GM19455 (cell line): ENCODE measurements around the gene ARHGAP26.

Experiments used
- ATAC-seq: cut with Tn5 transposase; IDR thresholded peaks from one replicate; pipeline ENCODE4 v1.9.1; 2021; ENCODE audit not compliant: unreplicated experiment

ARHGAP26 gene

DNA sequence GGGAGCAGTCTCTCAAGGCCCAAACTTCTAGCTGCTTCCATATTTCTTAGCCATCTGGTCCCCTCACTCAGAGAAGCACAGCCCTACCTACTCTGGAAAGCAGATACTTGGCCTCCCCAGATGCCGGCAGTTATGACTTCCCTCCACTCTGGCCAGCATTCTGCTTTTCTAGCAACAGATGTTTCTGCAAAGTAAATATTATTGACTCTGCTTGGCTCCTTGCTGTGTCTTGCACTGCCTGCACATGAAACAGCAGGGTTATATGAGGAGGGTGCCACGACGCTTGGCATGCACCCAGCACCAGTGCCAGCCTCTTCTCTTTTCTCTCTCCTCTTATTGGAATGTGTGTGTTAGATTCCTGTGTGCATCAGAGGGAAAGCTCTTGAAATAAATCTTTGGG is 99.7 kb downstream of the ARHGAP26 start:
- no peak for ATAC-seq

DNA sequence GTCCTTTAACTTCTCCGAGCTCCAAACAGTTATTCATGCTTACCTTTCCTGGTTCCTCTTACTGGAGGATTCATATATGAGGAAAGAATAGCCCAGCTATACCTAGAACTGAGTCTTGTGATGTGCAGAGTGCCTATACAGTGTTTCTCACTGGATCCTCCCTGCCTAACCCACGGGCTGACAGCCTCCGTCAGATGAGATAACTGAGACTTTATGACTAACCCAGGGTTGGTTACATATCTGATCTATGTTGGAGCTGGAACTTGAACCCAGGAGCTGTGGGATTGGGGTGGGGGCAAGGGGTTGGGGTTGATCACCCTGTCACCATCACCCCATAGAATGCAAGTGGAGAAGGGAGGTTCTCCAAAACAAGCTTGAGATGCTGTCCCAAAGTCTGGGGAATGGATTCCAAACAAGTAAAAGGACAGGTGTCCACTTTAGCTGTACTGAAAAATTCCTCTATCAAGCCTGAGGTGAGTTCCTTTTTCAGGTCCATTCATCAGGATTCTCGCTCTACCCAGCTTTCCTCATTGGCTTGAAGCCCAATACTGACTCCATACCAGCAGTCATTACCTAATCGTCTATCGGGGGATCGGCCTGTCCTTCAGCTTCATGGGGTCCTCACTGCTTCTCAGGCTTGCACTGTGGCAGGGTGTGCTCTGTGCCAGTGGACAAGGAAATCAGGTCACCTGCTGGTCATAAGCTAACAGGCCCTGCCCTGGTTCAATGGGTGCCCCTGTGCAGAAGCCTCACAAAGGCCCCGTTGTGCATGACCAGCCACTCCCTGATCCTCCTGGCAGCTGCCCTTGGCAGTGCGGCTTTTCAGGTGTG is 100.6 kb downstream of the ARHGAP26 start:
- no peak for ATAC-seq

DNA sequence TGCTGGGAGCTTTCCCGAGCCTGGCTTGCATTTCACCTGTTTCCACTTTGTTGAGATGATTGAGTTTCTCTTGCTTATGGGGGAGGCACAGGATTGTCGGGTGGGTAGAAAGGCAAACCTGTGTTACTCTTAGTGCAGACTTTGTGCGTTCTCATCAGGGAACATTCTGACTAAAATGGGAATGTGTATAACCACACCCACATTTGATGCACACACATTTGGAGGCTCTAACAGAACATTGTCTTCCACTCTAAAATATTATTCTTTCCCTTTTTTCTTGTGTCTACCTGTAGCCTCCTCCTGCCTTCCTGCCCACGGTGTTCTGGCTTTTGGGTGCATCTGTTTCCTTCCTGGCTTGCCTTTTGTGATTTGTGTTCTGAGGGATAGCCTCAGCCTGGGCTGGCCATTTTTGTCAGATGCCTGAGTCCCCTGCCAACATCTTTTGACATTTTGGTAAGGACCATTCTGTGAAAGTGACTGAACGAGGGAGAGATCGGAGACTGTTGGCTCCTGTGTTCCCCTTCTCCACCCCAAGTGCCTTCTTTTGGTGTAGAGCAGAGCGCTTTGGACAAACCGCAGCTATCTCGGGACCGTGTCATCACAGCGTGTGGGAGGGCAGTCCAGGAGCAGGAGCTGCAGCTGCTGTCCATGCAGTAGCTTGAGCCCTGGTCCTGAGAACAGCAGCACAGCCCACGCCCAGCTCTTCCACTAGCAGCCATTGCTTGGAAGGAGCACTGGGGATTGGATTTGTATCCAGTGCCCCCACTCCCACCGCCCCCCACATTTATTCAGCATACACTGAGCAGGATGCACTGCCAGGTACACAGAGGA is 101.4 kb downstream of the ARHGAP26 start:
- no peak for ATAC-seq

GRCh38 chr5:142872217-142872616 is 102.0 kb downstream of the ARHGAP26 start:
- no peak for ATAC-seq

DNA sequence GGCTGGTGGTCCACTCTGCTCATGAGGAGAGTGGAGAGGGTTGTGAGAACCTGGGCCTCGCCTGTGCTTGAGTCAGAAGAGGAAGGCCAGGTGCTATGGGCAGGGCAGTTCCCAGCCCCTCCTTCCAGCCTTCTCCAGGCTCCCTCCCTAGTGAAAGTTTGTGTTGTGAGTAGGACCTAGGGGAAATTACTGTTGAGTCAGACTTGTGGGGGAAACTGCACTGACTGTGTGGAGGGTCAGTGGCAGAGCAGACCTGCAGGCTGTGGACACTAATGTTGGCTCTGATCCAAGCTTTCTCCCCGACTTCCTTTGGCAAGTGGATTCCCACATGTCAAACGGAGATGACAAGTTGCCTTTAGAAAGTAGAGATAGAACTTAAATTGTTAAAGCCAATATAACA is 102.6 kb downstream of the ARHGAP26 start:
- no peak for ATAC-seq

GRCh38 chr5:142873831-142874230 is 103.7 kb downstream of the ARHGAP26 start:
- ATAC-seq: no peak

GRCh38 chr5:142874540-142874939 is 104.4 kb downstream of the ARHGAP26 start:
- ATAC-seq: no peak

DNA sequence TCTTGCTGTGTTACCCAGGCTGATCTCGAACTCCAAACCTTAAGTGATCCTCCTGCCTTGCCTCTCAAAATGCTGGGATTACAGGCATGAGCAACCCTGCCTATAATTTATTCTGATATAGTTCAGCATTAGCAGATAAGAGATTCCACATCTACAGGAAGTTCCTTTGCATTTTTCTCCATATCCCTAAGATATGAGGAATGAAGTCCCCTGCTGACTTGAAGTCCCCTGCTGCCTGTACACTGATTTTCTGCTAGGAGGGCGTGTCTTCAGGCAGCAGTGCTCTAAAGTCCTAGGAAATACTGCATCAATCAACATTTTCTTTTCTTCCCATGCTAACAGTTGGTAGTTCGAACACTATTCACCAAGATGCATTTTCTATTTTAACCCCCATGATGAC is 105.8 kb downstream of the ARHGAP26 start:
- no peak for ATAC-seq

DNA sequence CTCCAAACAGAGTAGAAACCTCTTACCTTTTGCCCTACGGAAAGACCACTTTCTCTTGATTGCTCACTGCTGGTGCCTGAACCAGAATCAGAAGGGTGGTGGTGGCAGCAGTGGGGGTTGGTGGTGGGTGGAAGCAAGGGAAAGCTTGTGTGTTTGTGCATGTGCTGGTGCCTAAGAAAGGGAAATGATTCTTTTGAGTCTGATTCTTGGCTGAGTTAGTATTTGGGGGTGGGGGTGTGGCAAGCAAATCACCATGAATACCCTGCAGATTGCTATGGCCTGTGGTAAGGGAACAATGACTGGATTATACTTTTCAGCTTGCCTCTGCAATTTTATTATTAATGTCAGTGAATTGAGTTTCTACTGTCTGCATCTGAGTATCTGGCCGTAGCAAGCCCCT is 106.6 kb downstream of the ARHGAP26 start:
- no peak for ATAC-seq

DNA sequence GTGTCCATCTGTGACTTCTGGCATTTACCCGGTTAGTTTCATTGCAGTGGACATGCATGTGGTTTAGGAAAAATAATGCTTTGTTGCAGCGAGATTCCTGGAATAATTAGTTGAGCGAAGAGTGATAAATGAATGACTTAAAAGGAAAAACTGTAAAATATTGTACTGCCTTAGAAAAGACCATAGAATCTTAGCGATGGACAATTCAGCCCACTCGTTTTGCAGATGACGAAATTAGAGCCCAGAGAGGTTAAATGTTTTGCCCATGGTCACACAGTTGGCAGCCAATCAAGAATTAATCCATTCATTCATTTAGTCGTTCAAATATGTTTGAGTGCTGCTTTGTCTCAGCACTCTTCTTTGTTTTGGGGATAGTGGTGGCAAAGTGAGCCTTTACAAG is 107.9 kb downstream of the ARHGAP26 start:
- no peak for ATAC-seq

GRCh38 chr5:142878638-142879037 is 108.5 kb downstream of the ARHGAP26 start:
- ATAC-seq: no peak

GRCh38 chr5:142881076-142881783 is 111.1 kb downstream of the ARHGAP26 start:
- no peak for ATAC-seq

DNA sequence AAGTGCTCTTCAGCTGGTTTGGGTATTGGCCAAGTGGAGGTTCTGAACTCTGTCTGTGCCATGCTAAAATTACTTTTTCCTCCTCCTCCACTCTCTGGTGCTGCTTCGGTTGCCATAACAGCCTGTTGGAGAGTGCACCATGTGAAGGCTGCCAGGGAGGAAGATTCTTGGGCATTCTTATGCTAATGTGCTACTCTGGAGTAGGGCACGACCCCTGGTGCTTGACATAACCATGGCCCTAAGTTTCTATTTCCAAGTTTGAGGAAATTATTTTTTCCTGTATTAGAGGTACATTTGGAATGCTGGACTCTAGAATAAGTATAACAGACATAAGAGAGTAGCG is 111.6 kb downstream of the ARHGAP26 start:
- ATAC-seq: no peak

DNA sequence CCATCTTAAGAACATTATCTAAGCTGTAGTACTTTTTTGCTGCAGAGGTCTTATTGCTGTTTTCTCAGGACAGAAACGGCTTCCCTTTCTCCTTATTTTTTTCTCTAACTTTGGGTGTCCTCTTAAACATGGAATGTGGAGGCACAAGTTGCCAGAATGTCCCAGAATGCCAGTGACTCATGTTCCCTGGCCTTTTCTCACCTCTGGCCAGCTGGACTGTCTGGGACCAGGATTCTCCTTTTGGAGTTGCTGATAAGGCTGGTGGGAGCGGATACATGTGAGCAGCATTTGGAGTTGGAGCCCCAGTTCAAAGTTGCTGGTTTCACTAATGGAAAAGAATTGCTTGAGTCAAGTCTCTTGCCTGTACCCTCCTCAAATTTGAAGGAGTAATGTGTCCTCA is 112.8 kb downstream of the ARHGAP26 start:
- no peak for ATAC-seq

DNA sequence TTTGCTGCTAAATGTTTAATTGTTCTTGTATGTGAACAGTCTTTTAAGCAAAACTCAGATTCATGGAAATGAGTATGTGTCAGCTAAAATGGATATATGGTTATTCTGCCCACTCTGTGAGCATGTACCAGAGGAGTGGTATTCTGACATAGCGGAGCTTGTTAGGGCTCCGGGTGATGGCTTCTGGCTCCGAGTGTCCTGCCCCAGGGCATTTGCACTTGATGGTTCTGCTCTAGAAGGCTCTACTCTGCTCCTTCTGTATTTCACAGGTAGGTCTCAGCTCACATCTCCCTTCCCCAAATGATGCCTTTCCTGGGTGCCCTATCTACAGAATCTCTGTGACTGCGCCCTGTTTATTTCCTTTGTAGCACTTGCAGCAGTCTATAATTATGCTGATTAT is 113.3 kb downstream of the ARHGAP26 start:
- ATAC-seq: no peak

- no peak for ATAC-seq
These were observed 113.9 kb downstream of the ARHGAP26 start for GRCh38 chr5:142884029-142884428.

- ATAC-seq: no peak
These were observed 116.0 kb downstream of the ARHGAP26 start for GRCh38 chr5:142886211-142886610.

GRCh38 chr5:142886956-142887355 is 116.8 kb downstream of the ARHGAP26 start:
- ATAC-seq: no peak

DNA sequence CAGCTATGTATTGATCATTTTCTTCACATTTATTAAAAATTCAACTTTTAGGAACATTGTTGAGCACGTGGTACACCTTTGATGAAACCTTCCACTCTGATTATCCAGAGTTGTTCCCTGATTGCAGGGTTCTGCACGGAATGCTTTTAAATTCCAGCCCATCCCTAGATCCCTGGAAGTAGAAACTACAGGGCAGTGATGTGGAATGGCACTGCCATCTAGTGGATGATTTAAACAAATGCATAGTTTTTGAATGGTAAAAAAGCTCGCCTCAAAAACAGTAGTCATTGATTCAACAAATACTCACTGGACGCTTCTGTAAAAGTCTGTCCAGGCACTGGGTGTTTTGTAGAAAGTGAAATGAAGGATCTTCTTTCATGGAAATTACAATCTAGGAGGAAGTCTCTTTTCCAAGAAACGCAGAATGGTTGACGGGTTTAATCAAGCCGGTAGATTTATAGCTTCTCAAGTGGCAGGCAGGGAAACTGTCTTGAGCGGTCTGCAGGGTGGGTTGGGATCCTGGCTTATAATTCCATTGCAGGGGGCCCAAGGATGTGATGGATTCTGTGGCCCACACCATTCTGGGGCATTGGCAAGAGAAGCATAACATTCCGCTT is 118.4 kb downstream of the ARHGAP26 start:
- no peak for ATAC-seq

GRCh38 chr5:142892021-142892420 is 121.8 kb downstream of the ARHGAP26 start:
- no peak for ATAC-seq

DNA sequence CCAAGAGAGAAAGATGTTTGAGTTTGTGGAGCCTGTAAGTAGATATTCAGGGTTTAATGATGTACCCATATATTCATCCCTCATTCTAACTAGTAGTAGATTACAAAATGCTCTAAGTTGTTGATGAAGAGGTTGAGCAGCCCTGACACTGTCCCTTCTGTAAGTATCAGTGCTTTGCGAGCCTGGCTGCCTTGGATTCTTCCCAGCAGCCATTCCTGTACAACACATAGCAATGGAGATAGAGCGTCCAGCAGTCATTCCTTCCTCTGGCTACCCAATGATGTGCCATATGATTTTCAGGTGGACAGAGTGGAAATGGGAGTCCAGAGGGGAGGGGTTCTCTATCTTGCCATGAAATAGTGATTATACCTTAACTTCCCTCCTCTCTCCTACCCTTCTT is 124.1 kb downstream of the ARHGAP26 start:
- no peak for ATAC-seq
